GM18508 (cell line): ENCODE data around the gene ZBTB7B.
A peak's percentile ranks its signal among the peaks of the same experiment; 100 is the strongest.
"Not testable (repeated sequence)": the region's sequence is repeated elsewhere in the genome, so short reads cannot be mapped to it uniquely, and the experiment has no call there.

ENCODE experiments used
- ATAC-seq: cut with Tn5 transposase; IDR thresholded peaks from one replicate; pipeline ENCODE4 v1.9.1; 2021; ENCODE audit warnings: moderate number of reproducible peaks; ENCODE audit not compliant: insufficient read depth, unreplicated experiment

ZBTB7B gene

DNA sequence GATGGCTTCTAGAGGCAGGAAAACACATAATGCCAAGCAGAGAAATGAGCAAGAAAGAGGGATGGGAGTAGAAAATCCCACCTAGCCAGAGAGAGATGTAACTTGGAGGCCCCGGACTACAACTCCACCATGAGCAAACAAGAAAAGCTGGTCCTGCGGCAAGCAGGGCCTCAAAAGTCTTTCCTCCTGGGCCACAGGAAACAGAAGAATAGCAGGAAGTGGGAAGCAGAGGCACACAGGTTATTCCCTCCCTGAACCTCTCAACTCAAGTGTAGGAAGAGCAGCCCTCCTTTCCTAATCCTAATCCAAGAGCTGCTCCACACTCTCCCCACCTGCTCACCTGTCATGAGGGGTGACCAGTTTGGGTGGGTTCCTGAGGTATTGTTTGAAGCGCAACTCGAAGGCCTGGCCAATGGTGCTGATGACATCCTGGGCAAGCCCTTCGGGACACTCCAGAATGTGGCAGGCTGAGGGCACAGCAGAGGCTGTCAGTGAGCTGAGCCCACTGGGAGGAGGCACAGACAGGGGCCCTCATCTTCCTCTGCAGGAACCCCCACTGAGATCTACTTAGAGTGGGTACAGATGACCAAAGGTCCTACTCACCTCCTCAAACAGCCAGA, 35.2 kb upstream of the ZBTB7B start:
- ATAC-seq, result no peak

DNA sequence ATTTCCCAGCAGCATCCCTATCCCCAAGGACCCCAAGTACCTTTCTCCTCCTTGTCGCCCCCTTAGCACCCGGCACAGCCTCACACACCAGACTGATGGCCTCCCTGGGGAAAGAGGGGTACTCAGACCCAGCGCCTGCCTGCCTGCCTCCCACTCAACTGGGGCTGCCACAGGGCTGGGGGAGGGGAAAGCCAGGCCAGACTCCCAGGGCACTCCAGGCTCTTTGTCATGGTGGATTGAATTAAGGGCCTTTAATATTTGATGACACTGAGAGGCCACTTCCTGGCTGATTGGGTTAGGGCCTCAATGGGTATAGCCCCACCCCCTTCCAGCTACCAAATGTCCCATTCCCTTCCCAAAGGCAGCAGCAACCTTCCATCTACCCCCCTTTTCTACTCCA, 33.9 kb upstream of the ZBTB7B start:
- no peak for ATAC-seq

- no peak for ATAC-seq
These were observed 33.4 kb upstream of the ZBTB7B start for GRCh38 chr1:154969246-154969645.

DNA sequence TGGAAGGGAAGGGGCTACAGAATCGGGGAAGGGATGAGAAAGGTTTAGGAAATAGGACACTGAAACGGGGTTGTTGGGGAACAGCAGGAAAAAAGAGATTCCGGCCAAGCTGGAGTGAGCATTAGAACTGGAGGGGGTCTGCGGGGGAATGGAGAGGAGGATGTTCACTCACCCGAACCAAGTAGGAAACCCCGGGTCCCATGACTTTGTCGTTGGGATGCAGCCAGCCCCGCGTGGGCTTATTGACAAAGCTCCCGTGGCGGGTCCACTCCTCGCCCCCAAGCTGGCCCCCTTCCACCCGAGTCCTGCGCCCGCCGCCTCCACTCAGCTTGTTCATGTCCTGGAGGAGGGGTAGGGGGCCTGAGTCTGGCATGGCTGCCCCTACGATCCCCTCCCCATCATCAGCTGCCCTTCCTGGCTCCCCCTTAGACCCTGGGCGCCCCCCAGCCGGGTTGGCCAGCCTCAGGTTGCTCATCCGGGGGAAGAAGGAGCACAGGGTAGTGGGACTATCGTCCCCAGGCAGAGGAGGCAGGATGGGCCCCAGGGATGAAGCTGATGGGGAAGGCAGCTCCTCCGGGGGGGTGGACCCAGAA, 32.6 kb upstream of the ZBTB7B start:
- no peak for ATAC-seq

DNA sequence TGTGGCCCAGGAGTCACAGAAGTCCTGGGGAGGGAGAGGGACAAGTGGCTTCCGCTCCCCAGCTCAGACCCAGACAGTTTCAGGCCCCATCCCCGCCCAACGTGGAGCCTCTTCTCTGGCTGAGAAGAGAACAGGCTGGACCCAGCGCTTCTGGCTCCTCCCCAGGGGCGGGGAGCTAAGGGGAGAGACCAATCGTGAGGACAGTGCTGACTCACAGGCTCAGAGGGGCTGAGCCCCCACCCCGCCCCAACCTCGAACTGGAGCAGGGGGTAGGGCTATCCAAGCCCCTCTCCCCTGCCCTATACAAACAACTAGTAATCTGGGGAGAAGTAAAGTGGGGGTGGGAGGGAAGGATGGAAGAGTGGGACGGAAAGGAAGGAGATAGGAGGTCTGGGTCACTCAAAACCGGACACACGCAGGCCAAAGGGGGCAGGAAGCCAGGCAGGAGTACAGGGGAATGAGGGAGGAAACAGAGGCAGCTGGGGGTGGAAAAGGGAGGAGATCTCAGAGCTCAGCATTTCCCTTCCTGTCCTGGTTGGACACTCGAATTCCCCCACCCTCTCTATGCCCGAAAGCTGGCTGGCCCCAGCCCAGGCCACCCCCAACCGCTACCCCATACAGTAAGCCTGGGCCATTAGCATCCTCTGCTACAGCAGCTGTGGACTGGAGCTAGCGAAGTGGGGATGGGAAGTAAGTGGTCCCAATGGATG, 31.8 kb upstream of the ZBTB7B start, which contains the start of gene SHC1:
SHC1 (minus strand) TSS at position 117 of the 710 bp plus-strand sequence. CDS start 221 bp downstream, outside the sequence.
- no peak for ATAC-seq

DNA sequence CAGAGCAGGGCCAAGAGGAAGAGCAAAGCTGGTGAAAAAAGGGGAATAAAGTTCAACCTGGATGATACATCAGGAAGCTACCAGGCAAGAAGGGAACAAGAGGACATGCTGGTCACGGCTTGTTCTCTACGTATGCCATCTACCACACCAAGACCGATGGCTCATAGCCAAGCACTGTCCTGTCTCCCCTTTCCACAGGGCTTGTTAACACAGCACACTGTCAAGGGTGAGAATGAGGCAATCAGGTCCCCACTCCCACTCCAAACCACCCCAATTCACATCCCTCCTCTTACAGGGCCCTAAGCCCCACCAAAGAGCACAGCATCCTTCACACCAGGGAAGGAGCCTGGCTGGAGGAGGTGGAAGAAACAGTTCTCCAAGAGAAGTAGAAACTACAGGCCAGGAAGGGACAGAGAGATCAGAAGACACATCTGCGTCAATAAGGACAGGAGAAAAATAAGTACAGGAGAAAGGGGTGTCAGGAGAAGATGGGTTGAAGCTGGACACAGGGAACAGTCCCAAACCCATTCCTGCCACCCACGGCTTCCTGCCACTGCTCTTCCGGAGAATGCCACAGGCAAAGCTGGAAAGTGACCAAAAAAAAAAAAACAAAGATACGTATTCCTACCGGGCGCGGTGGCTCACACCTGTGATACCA, 31.1 kb upstream of the ZBTB7B start:
- ATAC-seq, result no peak

DNA sequence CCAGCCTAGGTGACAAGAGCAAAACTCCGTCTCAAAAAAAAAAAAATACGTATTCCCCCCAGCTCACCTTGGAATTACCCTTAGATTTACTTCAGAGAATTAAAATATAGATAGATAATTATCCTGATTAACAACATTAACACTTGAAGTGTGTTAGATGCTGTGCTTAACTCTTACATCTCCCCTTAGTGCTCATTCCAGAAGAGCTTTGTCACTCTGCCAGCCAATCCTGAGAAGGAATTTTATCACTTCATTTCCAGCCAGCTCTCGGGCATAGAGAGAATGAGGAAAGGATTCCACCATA, 30.4 kb upstream of the ZBTB7B start:
- no peak for ATAC-seq

GRCh38 chr1:154972517-154973343, 29.9 kb upstream of the ZBTB7B start:
- ATAC-seq, result no peak

GRCh38 chr1:154973344-154974101, 29.1 kb upstream of the ZBTB7B start:
- no peak for ATAC-seq

DNA sequence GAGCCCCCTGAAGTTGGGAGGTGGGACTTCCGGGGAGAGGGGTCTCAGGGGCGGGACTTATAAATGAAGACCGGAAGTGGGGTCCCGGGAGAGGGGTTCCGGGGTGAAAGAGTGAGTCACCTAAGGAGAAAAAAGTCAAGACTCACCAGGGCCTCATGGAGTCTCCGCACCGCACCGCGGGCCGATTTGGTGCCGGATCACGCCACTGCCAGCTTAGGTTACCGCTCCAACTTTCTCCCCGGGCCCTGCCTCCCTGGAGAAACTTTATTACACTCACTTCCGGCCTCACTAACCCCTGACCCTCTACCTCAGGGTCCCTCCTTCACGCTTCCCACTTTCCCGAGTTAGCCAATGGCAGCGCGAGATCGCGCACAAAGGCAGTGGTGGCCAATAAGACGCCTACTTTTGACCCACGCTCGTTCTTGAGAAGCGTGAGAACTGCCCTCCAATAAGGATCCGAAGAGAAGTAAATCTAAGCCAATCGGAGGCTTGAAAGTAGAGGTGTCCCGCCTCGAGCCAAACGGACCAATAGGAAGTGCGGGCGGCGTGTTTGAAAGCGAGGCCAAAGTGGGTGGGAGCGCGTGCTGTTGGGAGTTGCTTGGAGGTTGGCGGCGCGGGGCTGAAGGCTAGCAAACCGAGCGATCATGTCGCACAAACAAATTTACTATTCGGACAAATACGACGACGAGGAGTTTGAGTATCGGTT, 28.3 kb upstream of the ZBTB7B start, which contains the start of gene CKS1B:
CKS1B (plus strand) TSS at position 580 of the 706 bp plus-strand sequence; CDS start at position 645, 65 bp downstream.
- ATAC-seq, result peak; percentile 72

DNA sequence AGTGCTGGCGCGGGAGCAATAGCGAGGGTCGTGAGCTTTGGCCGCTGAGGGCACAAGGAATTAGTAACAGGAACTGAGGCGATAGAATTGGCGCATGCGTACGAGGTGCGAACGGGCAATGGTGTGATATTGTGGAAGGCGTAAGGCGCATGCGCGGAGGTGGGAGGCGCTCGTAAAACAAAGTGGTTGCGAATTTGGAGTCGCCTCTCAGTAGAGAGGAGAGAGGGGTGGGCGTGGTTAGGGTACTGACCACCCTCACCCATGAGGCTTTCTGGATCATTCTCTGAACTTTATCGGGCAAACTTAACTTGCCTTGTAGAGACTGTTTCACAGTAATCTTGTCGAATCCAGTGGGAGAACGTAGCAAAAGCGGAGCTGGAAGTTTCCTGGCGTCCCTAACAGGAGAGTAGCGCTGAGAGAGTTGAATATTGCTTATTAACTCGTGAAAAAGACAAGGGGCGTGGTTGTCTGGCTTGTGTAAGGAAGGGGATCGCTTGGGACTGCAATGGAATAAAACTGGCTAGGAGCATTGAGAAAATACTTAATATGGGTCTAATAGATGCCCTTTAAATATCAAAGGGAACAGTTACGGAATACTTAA, 27.7 kb upstream of the ZBTB7B start:
- ATAC-seq, result peak; percentile 28

GRCh38 chr1:154975409-154976059, 27.1 kb upstream of the ZBTB7B start:
- no peak for ATAC-seq

GRCh38 chr1:154977762-154978161, 24.8 kb upstream of the ZBTB7B start:
- not testable (repeated sequence) for ATAC-seq

DNA sequence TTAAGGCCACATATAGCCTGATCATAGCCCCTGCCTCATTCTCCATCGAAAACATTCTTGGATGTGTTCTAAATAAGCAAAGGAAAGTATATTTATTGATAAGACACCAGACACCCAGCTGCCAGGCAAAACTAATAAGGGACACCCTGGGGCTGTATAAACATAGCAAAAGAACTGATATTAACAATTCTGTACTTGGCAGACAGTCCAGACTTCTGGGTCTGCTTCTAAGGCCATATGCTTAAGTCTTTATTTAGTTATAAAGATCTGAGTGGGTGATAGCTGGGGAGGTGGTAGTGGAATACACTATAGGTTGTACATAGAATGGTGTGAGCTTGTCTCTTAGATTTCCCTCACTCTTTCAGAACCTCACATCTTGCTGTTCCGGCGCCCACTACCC, 24.2 kb upstream of the ZBTB7B start:
- no peak for ATAC-seq

- no peak for ATAC-seq
These were observed 20.3 kb upstream of the ZBTB7B start for GRCh38 chr1:154982341-154982740.

DNA sequence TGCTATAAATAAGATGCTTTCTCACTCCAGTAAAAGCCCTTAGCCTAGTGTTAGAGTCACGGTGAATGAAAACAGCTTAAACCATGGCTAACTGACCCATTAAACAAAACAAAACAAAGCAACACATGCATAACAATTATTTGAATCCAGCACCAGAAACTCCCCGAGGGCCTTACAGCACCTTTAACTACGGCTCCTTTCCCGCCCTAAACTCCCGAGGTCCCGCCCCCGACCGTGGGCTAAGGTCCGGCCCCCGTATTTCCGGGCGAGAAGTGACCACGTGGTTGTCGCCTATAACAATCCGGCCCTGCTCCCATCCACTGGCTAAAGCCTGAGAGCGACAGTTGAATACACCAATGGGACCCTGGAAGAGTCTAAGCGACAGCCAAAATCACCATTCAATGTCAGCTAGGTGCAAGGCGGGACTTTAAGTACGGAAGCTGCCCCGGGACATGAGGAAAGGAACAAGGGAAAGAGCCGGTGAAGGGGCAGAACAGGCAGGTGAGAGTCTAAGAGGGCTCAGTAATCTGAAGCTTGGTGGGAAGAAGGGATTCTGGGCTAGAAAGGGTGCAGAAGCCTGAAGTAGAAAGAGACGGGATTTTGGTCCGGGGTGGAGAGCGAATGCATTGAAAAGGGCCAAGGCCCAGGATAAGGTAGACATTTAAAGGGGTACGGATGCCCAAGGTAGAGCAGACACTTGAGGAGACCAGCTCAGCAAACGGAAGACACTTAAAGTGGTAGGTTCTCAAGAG, 19.5 kb upstream of the ZBTB7B start, which contains the start of gene FLAD1:
FLAD1 (plus strand) TSS at position 448 of the 752 bp plus-strand sequence. CDS start 351 bp downstream, outside the sequence.
- ATAC-seq, result peak; percentile 91

DNA sequence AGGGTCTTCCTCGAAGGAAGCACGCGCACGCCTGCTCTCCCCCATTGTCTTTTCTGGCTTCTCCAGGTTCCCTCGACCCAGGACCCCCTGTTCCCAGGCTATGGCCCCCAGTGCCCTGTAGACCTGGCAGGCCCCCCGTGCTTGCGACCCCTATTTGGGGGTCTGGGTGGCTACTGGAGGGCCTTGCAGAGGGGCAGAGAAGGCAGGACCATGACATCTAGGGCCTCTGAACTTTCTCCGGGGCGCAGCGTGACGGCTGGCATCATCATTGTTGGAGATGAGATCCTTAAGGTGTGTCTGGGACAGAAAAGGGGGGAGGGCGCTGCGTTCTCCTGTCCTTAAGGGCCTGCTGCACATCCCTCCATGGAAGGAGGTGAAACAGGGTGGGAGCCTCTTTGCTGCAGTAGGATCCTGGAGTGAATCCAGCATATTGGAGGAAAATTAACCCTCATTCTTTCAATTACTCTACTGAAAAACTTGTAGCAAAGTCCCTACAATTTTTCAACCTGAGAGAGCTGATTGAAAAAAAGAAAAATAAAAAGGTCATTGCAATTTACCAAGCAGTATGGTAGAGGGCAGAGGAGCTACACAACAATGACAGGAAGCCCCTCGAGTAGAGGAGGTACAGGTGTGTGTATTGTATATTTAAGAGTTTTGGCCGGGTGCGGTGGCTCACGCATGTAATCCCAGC, 18.7 kb upstream of the ZBTB7B start:
- ATAC-seq, result no peak
